Lung (tissue), 12 donors: ENCODE data around the gene TRMT112. TPM values are rescaled to one million over a fixed set of nuclear protein-coding genes. Genes with fewer than 3 reads are reported as not detected.

ENCODE experiments used
- ATAC-seq: fragments of 200-7000 bp; cut with Tn5 transposase; one replicate; pipeline ENCODE4 v1.9.1; 2020; ENCODE audit warnings: moderate number of reproducible peaks; ENCODE audit not compliant: insufficient read depth, low FRiP score
- DNase-seq, 3 donors: peaks; one replicate each; pipeline ENCODE4 v3.0.0-alpha.2; 2013 to 2017
- H3K27ac ChIP-seq, 2 donors: one replicate each; pipeline ENCODE4 v1.5.1; 2013; ENCODE audit warnings: mild to moderate bottlenecking in 2 of 2, moderate library complexity in 2 of 2, control low read depth in 1 of 2, inconsistent platforms in 1 of 2, low read depth in 1 of 2, low read length in 1 of 2
- H3K27me3 ChIP-seq, 3 donors: one replicate each; pipeline ENCODE4 v1.5.1; 2013; ENCODE audit warnings: low read length in 2 of 3; ENCODE audit not compliant: control insufficient read depth in 3 of 3, insufficient read depth in 3 of 3
- H3K36me3 ChIP-seq, 4 donors: one replicate each; pipeline ENCODE4 v1.5.1; 2013; ENCODE audit warnings: low read length in 4 of 4, mild to moderate bottlenecking in 1 of 4, moderate library complexity in 1 of 4; ENCODE audit not compliant: control insufficient read depth in 4 of 4, insufficient read depth in 4 of 4
- H3K4me1 ChIP-seq, 5 donors: one replicate each; pipeline ENCODE4 v1.5.1; 2013; ENCODE audit warnings: low read length in 5 of 5, mild to moderate bottlenecking in 2 of 5, moderate library complexity in 1 of 5; ENCODE audit not compliant: control insufficient read depth in 5 of 5, insufficient read depth in 5 of 5
- H3K4me3 ChIP-seq: one replicate; pipeline ENCODE4 v1.5.1; 2013; ENCODE audit warnings: mild to moderate bottlenecking, control low read depth, moderate library complexity
- H3K9ac ChIP-seq, 2 donors: one replicate each; pipeline ENCODE4 v1.5.1; 2013; ENCODE audit warnings: low read length in 2 of 2, control low read depth in 1 of 2; ENCODE audit not compliant: insufficient read depth in 1 of 2
- H3K9me3 ChIP-seq, 4 donors: one replicate each; pipeline ENCODE4 v1.5.1; 2013; ENCODE audit warnings: low read length in 3 of 4, mild to moderate bottlenecking in 1 of 4, moderate library complexity in 1 of 4; ENCODE audit not compliant: control insufficient read depth in 4 of 4, insufficient read depth in 3 of 4
- CTCF ChIP-seq: IDR thresholded peaks from 2 replicates; pipeline ENCODE4 v1.5.1; 2012; ENCODE audit warnings: mild to moderate bottlenecking; ENCODE audit errors: control extremely low read depth, extremely low read depth
- WGBS, 2 donors: extraction: QIAGEN DNeasy Blood & Tissue Kit; methylation state at CpG; one replicate each; pipeline ENCODE4 v1.1.7; 2013; 5-methylcytosine and 5-hydroxymethylcytosine counted together
- polyA plus RNA-seq, 2 donors: library from polyadenylated mRNA; stranded (reverse); fragments of 200-250 nt; gene quantifications; one replicate each; pipeline ENCODE4 v1.2.1, GENCODE V29; 2013
- total RNA-seq, 2 donors: library from RNA; depleted of rRNA in 1 of 2; stranded (reverse); fragments of >200 nt in 1 of 2; gene quantifications; one replicate each; pipeline ENCODE4 v1.2.1, GENCODE V29; 2014 to 2021
- donor health status: control.
- donor health status: control.
- donor health status: Bipolar disorder and iron deficiency.
- donor health status: healthy.
- donor health status: DM: yes; HTN: yes; CAD: no.

The TRMT112 gene
- total and polyA plus RNA-seq, 4 donors, result 154 to 484 (median 205) TPM

GRCh38 chr11:64331569-64332371 lies 14.4 kb upstream of the TRMT112 start:
- DNase-seq, result peak; percentile 42 to 65 (median 60)

GRCh38 chr11:64330888-64331287 lies 13.5 kb upstream of the TRMT112 start:
- Histone ChIP-seq H3K4me3 (no peak overlapping the region), H3K27ac (no peak overlapping the region), H3K36me3 (no peaks in the 10 kb centered on the region), H3K9me3 (no peaks in the 10 kb centered on the region), H3K27me3 (no peaks in the 10 kb centered on the region), H3K9ac (no peak overlapping the region), H3K4me1 (peaks cover 0 to 4% (median 0%) of the 10 kb centered on the region in 5 donors)
- WGBS, 2 donors, result 83 to 88% methylated on average over 11 of the region's 11 CpGs
- no peak for TF ChIP-seq CTCF
- DNase-seq (no peak), ATAC-seq (no peak)

More at GRCh38 chr11:64331569-64332371, 14.4 kb upstream of the TRMT112 start:
- no peak overlapping the region for H3K4me3 ChIP-seq
- H3K36me3 ChIP-seq, result no peaks in the 10 kb centered on the region
- peak overlapping the region in 1 of 2 donors; percentile 5 for H3K27ac ChIP-seq
- peaks cover 0 to 4% (median 0%) of the 10 kb centered on the region in 5 donors for H3K4me1 ChIP-seq
- WGBS, 2 donors, result 14 to 24% methylated on average over 19 to 20 of the region's 20 CpGs
- no peaks in the 10 kb centered on the region for H3K9me3 ChIP-seq
- H3K27me3 ChIP-seq, result no peaks in the 10 kb centered on the region
- peak; percentile 77 for ATAC-seq
- TF ChIP-seq CTCF, result peak; percentile 29
- no peak overlapping the region for H3K9ac ChIP-seq

- no peak overlapping the region for H3K27ac ChIP-seq
- H3K27me3 ChIP-seq, result no peaks in the 10 kb centered on the region
- no peak overlapping the region for H3K9ac ChIP-seq
- H3K9me3 ChIP-seq, result no peaks in the 10 kb centered on the region
- ATAC-seq (no peak), DNase-seq (no peak)
- peaks cover 0 to 3% (median 0%) of the 10 kb centered on the region in 5 donors for H3K4me1 ChIP-seq
- peaks cover 0 to 2% (median 0%) of the 10 kb centered on the region in 4 donors for H3K36me3 ChIP-seq
- 88 to 91% methylated on average over 3 of the region's 3 CpGs for WGBS, 2 donors
- no peak overlapping the region for H3K4me3 ChIP-seq
- TF ChIP-seq CTCF, result no peak
Measured at GRCh38 chr11:64327993-64328392, 10.6 kb upstream of the TRMT112 start.
